Endothelial cell of umbilical vein (primary cell): Measurements from ENCODE around the gene MS4A10. TPM values are rescaled to one million over a fixed set of nuclear protein-coding genes. Genes with fewer than 3 reads are reported as not detected.

ENCODE experiments used
- BruUV-seq: library from RNA; stranded (reverse); fragments of 400-500 nt; replicated peaks from 2 replicates; lab custom pipeline; 2021; lab: Mats Ljungman, UMichigan
- CTCF ChIA-PET: fragments of 300-600, 350-600 bp; sonication (Branson Sonifier 250); formaldehyde crosslinking; loops from one replicate; lab custom pipeline; 2021; ENCODE audit warnings: antibody characterized with exemption, inconsistent platforms; lab: Charles Lee
- POLR2A ChIA-PET: fragments of 300-600, 350-600 bp; sonication (Branson Sonifier 250); formaldehyde crosslinking; loops from one replicate; lab custom pipeline; 2021; ENCODE audit warnings: antibody characterized with exemption, inconsistent platforms; lab: Charles Lee
- DNase-seq: peaks from one replicate; pipeline ENCODE4 v3.0.0-alpha.2; 2011; ENCODE audit warnings: low read depth, low spot score
- FAIRE-seq: peaks from 2 replicates; lab custom pipeline; 2011; peaks lifted over from hg19 to GRCh38; lab: Jason Lieb, UNC
- H2AFZ ChIP-seq: 2 replicates; pipeline ENCODE4 v1.6.0; 2012; ENCODE audit warnings: low read depth, low read length, control low read depth, inconsistent platforms
- H3K27ac ChIP-seq: 2 replicates; pipeline ENCODE4 v1.5.1; 2011; ENCODE audit warnings: low read depth, mild to moderate bottlenecking, control low read depth, low read length, moderate library complexity; ENCODE audit not compliant: insufficient read depth
- H3K27me3 ChIP-seq, 2 experiments: 2 replicates each; pipeline versions ENCODE4 v1.6.0 to v1.6.1; 2011; ENCODE audit warnings: low read length in 2 of 2, mixed read lengths in 1 of 2; ENCODE audit not compliant: control insufficient read depth in 2 of 2, insufficient read depth in 2 of 2
- H3K36me3 ChIP-seq, 2 experiments: 2 replicates in 1 of 2; 3 replicates in 1 of 2; pipeline ENCODE4 v1.5.1; 2011; ENCODE audit warnings: low read length in 2 of 2, mild to moderate bottlenecking in 1 of 2, moderate library complexity in 1 of 2; ENCODE audit not compliant: control insufficient read depth in 2 of 2, insufficient read depth in 2 of 2; ENCODE audit errors: extremely low read depth in 1 of 2
- H3K4me1 ChIP-seq: 3 replicates; pipeline ENCODE4 v1.5.1; 2011; ENCODE audit warnings: mild to moderate bottlenecking, low read length; ENCODE audit not compliant: control insufficient read depth, insufficient read depth; ENCODE audit errors: extremely low read depth
- H3K4me2 ChIP-seq: 2 replicates; pipeline ENCODE4 v1.6.1; 2011; ENCODE audit warnings: low read length, control low read depth, mixed read lengths; ENCODE audit not compliant: insufficient read depth
- H3K4me3 ChIP-seq, 3 experiments: fragments of 200-600 bp in 1 of 3; sonication (generic), shearing (Covaris generic) in 1 of 3; replicated peaks in 1 of 3; 2 replicates each; pipeline ENCODE4 v1.5.1; 2011 to 2016; ENCODE audit warnings: control low read depth in 3 of 3, low read length in 3 of 3, mild to moderate bottlenecking in 2 of 3, inconsistent platforms in 1 of 3, low read depth in 1 of 3, moderate library complexity in 1 of 3; ENCODE audit not compliant: insufficient read depth in 1 of 3
- H3K79me2 ChIP-seq: 2 replicates; pipeline ENCODE4 v1.6.0; 2012; ENCODE audit warnings: low read length, inconsistent platforms; ENCODE audit not compliant: control insufficient read depth, insufficient read depth
- H3K9ac ChIP-seq: replicated peaks from 2 replicates; pipeline ENCODE3; 2011; ENCODE audit warnings: low read length, control low read depth; ENCODE audit not compliant: insufficient read depth; ENCODE audit errors: extremely low read depth
- H3K9me1 ChIP-seq: replicated peaks from 3 replicates; pipeline ENCODE4 v1.6.0; 2011; ENCODE audit warnings: mild to moderate bottlenecking, low read length; ENCODE audit not compliant: control insufficient read depth, insufficient read depth; ENCODE audit errors: extremely low read depth
- H3K9me3 ChIP-seq: replicated peaks from 2 replicates; pipeline ENCODE4 v1.5.1; 2012; ENCODE audit warnings: low read length, inconsistent platforms; ENCODE audit not compliant: control insufficient read depth, insufficient read depth
- H4K20me1 ChIP-seq: replicated peaks from 2 replicates; pipeline ENCODE3; 2011; ENCODE audit warnings: mild to moderate bottlenecking, low read length; ENCODE audit not compliant: control insufficient read depth, insufficient read depth; ENCODE audit errors: extremely low read depth
- CTCF ChIP-seq, 2 donors: IDR thresholded peaks; 1 replicate in 1 of 2; 2 replicates in 1 of 2; pipeline ENCODE4 v1.5.1; 2011; ENCODE audit warnings: low read length in 2 of 2, mild to moderate bottlenecking in 2 of 2, moderate library complexity in 2 of 2, control low read depth in 1 of 2, inconsistent platforms in 1 of 2, low read depth in 1 of 2; ENCODE audit not compliant: insufficient read depth in 1 of 2; ENCODE audit errors: extremely low read depth in 1 of 2
- EZH2 ChIP-seq: IDR thresholded peaks from 2 replicates; pipeline ENCODE4 v1.6.1; 2012; ENCODE audit warnings: borderline replicate concordance, low read depth, mild to moderate bottlenecking, moderate library complexity, low read length, inconsistent platforms; ENCODE audit not compliant: severe bottlenecking
- FOS ChIP-seq: IDR thresholded peaks from 2 replicates; pipeline ENCODE4 v1.6.1; 2011; ENCODE audit warnings: mild to moderate bottlenecking, low read length, moderate library complexity, borderline replicate concordance; ENCODE audit not compliant: insufficient read depth
- GATA2 ChIP-seq: IDR thresholded peaks from 2 replicates; pipeline ENCODE4 v1.7.0; 2011; ENCODE audit warnings: low read depth, mild to moderate bottlenecking, moderate library complexity, mixed read lengths, low read length; ENCODE audit not compliant: insufficient read length, insufficient read depth
- JUN ChIP-seq: IDR thresholded peaks from 2 replicates; pipeline ENCODE4 v1.6.1; 2011; ENCODE audit warnings: borderline replicate concordance, low read depth; ENCODE audit not compliant: insufficient read length, insufficient read depth
- MYC ChIP-seq: IDR thresholded peaks from one replicate; pipeline ENCODE4 v1.6.1; 2011; ENCODE audit warnings: mild to moderate bottlenecking, low read depth, low read length
- POLR2A ChIP-seq: IDR thresholded peaks from 2 replicates; pipeline ENCODE4 v1.6.1; 2012; ENCODE audit warnings: low read depth, mild to moderate bottlenecking, control low read depth, low read length
- POLR2AphosphoS5 ChIP-seq: IDR thresholded peaks from 2 replicates; pipeline ENCODE4 v1.6.1; 2012; ENCODE audit warnings: low read depth, mild to moderate bottlenecking, control low read depth, low read length, moderate library complexity; ENCODE audit not compliant: insufficient read depth
- dilution Hi-C: fragments of 300-500 bp; cut with MboI; formaldehyde crosslinking; loops from one replicate; pipeline ENCODE4 v1.15.0; 2019; ENCODE audit warnings: low sequenced_read_pairs; ENCODE audit not compliant: extremely low pct_ligation_motif_present
- intact Hi-C: fragments of 100-400 bp; cut with micrococcal nuclease; formaldehyde crosslinking; loops from one replicate; pipeline ENCODE4 v1.10.0; 2022
- polyA plus RNA-seq, 4 experiments: library from polyadenylated mRNA; depleted of rRNA in 3 of 4; stranded (reverse) in 3 of 4; unstranded in 1 of 4; fragments of >200 nt; gene quantifications; 2 replicates each; pipeline versions ENCODE4 v1.2.1 to v1.2.3, GENCODE V29; 2011 to 2012; ENCODE audit warnings: missing spikeins in 1 of 4
- total RNA-seq: library from RNA; stranded (reverse); gene quantifications from 2 replicates; pipeline ENCODE4 v1.2.3, GENCODE V29; 2021
- TF ChIP-seq, protein P1 (sequence below): IDR thresholded peaks from 2 replicates; pipeline ENCODE4 v1.6.1; 2011; ENCODE audit not compliant: insufficient read depth, insufficient read length

MS4A10 gene
- total and polyA plus RNA-seq, 2 donors (not counting 3 experiments of a cell fraction or from before 2014, with no cell fraction given): not detected

DNA sequence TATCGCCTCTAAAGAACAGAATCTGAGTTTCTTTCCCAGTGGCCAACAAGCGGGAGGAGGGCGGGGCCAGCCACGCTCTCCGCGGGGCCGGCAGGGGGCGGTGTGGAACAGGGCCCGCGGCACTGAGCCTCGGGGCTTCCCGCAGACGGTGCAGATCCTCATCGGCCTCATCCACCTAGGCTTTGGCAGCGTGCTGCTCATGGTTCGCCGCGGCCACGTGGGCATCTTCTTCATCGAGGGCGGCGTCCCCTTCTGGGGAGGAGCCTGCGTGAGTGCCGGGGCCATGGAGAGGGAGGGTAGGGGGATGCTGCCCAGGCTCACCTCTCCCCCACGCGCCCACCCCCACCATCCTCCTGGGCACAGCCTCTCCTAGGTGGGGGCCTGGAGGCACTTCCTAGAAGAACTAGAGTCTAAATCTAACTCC, 17.7 kb upstream of the MS4A10 start:
- no peak for TF ChIP-seq MYC
- TF ChIP-seq POLR2A: no peak
- TF ChIP-seq CTCF (IDR thresholded peaks at IDR 0.05; ENCODE audit: extremely low read depth in 1 of 2, insufficient read depth in 1 of 2, low read depth in 1 of 2, low read length in 2 of 2): peak; percentile 73 to 81
- no peak for TF ChIP-seq POLR2AphosphoS5
- H3K79me2 ChIP-seq: no peaks in the 10 kb centered on the region
- no peak overlapping the region for H3K4me2 ChIP-seq
- no TSS peak for BruUV-seq
- peaks cover 8 to 16% of the 10 kb centered on the region in 2 experiments for H3K27me3 ChIP-seq
- H2AFZ ChIP-seq: no peak overlapping the region
- dilution Hi-C loops (no loop called here), intact Hi-C loops (no loop called here)
- CTCF ChIA-PET: interaction anchor here (1.1 to 3.6 kb wide), 5 partner anchors 9 to 120 kb away, joined by 3 to 16 read pairs (median 5); partner anchors contain the start of gene MS4A15
- no peaks in the 10 kb centered on the region for H3K36me3 ChIP-seq
- H3K9me3 ChIP-seq: no peaks in the 10 kb centered on the region
- no peaks in the 10 kb centered on the region for H4K20me1 ChIP-seq
- no peaks in the 10 kb centered on the region for H3K9me1 ChIP-seq
- no peak overlapping the region for H3K9ac ChIP-seq
- H3K4me3 ChIP-seq: no peak overlapping the region
- peaks cover 5% of the 10 kb centered on the region for H3K4me1 ChIP-seq
- FAIRE-seq (no peak), DNase-seq (peak; percentile 16)
- POLR2A ChIA-PET: no interaction called here
- H3K27ac ChIP-seq: no peak overlapping the region

GRCh38 chr11:60768202-60768601, 16.9 kb upstream of the MS4A10 start:
- intact Hi-C loops: no loop called here
- Histone ChIP-seq H4K20me1 (no peaks in the 10 kb centered on the region), H3K79me2 (no peaks in the 10 kb centered on the region), H3K36me3 (no peaks in the 10 kb centered on the region), H3K4me2 (no peak overlapping the region), H2AFZ (no peak overlapping the region), H3K27ac (no peak overlapping the region), H3K4me1 (peaks cover 5% of the 10 kb centered on the region), H3K9ac (no peak overlapping the region), H3K27me3 (peaks cover 4 to 15% of the 10 kb centered on the region in 2 experiments), H3K9me3 (no peaks in the 10 kb centered on the region), H3K9me1 (no peaks in the 10 kb centered on the region), H3K4me3 (no peak overlapping the region)
- POLR2A ChIA-PET: no interaction called here
- BruUV-seq: no TSS peak
- CTCF ChIA-PET: interaction anchor here (1.1 to 5.3 kb wide), 5 partner anchors 8 to 131 kb away, joined by 3 to 47 read pairs (median 14); partner anchors contain the start of gene MS4A15
- FAIRE-seq: no peak
- DNase-seq: no peak
- TF ChIP-seq, protein P1, sequence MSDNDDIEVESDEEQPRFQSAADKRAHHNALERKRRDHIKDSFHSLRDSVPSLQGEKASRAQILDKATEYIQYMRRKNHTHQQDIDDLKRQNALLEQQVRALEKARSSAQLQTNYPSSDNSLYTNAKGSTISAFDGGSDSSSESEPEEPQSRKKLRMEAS: no peak
- no peak for TF ChIP-seq POLR2A
- no peak for TF ChIP-seq JUN
- TF ChIP-seq MYC: no peak
- TF ChIP-seq CTCF (IDR thresholded peaks at IDR 0.05; ENCODE audit: extremely low read depth in 1 of 2, insufficient read depth in 1 of 2, low read depth in 1 of 2, low read length in 2 of 2): no peak
- no peak for TF ChIP-seq POLR2AphosphoS5
- no peak for TF ChIP-seq GATA2
- TF ChIP-seq FOS: no peak
- no peak for TF ChIP-seq EZH2
- dilution Hi-C loops: no loop called here
